Omental fat pad (tissue), 4 donors: ENCODE results near the gene TRERF1. TPM values are rescaled to one million over a fixed set of nuclear protein-coding genes. Genes with fewer than 3 reads are reported as not detected.
"Not testable (repeated sequence)": the region's sequence is repeated elsewhere in the genome, so short reads cannot be mapped to it uniquely, and the experiment has no call there.

Experiments used
- ATAC-seq: fragments of 150-250 bp; one replicate; pipeline ENCODE4 v1.9.1; 2016; ENCODE audit warnings: mild to moderate bottlenecking, moderate library complexity; ENCODE audit not compliant: low FRiP score
- DNase-seq: peaks from one replicate; pipeline ENCODE4 v3.0.0-alpha.2; 2019; ENCODE audit warnings: low spot score
- CTCF ChIP-seq, 3 donors: fragments of 450-650 bp; IDR thresholded peaks; one replicate each; pipeline ENCODE4 v1.5.1; 2016 to 2017; ENCODE audit warnings: antibody characterized with exemption in 3 of 3, mild to moderate bottlenecking in 3 of 3, moderate library complexity in 2 of 3
- total RNA-seq, 4 donors: library from RNA; depleted of rRNA; stranded (reverse); fragments of >200 nt; gene quantifications; one replicate each; pipeline ENCODE4 v1.1.0, GENCODE V29; 2016

TRERF1 gene
- total RNA-seq, 4 donors from 2014 or later = 2.0 to 10.2 (median 2.6) TPM

- no peak for ATAC-seq
- TF ChIP-seq CTCF (IDR thresholded peaks at IDR 0.05) = no peak
Measured at GRCh38 chr6:42194056-42194455, 257.7 kb downstream of the TRERF1 start.

GRCh38 chr6:42193491-42193894, 258.2 kb downstream of the TRERF1 start:
- peak; percentile 31 for ATAC-seq

More at GRCh38 chr6:42194056-42194455, 257.7 kb downstream of the TRERF1 start:
- no peak for DNase-seq

GRCh38 chr6:42192385-42192784, 259.3 kb downstream of the TRERF1 start:
- DNase-seq, ATAC-seq: not testable (repeated sequence)

More at GRCh38 chr6:42193491-42193894, 258.2 kb downstream of the TRERF1 start:
- TF ChIP-seq CTCF (IDR thresholded peaks at IDR 0.05) = no peak
- no peak for DNase-seq

GRCh38 chr6:42190554-42191183, 261.1 kb downstream of the TRERF1 start:
- no peak for TF ChIP-seq CTCF (IDR thresholded peaks at IDR 0.05)
- DNase-seq = no peak
- ATAC-seq = no peak

- no peak for TF ChIP-seq CTCF (IDR thresholded peaks at IDR 0.05)
- ATAC-seq (no peak), DNase-seq (no peak)
Measured at GRCh38 chr6:42188406-42188805, 263.3 kb downstream of the TRERF1 start.

- no peak for TF ChIP-seq CTCF (IDR thresholded peaks at IDR 0.05)
- ATAC-seq = no peak
- DNase-seq = no peak
Measured at GRCh38 chr6:42185597-42185996, 266.1 kb downstream of the TRERF1 start.

- ATAC-seq = no peak
- no peak for TF ChIP-seq CTCF (IDR thresholded peaks at IDR 0.05)
- DNase-seq = no peak
Measured at GRCh38 chr6:42184475-42184874, 267.3 kb downstream of the TRERF1 start.
